Measurements from ENCODE around the gene CAMTA1. TPM values are rescaled to one million over a fixed set of nuclear protein-coding genes. Genes with fewer than 3 reads are reported as not detected.

CAMTA1 gene
- total and polyA plus RNA-seq, 4 donors, result 48.1 to 140 (median 52.3) TPM

DNA sequence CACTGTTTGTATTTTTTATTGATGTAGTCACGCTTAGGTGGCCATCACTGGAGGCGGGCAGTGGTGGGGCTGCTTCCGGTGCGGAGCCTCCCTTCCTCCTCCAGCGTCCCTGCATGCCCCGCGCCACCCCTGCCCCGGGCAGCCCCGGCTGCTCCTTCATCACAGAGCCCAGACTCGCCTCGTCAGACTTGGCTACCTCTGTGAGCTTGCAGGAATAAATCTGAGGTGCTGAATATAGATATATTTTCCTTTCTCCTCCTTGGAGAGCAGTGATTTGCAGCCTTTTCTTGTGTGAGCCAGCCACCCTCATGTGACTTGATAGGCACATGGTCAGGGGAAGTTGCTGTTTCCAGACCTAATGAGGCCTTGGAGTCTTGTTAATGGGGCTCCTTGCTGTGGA lies 573.2 kb downstream of the CAMTA1 start:
- TF ChIP-seq, protein P1, sequence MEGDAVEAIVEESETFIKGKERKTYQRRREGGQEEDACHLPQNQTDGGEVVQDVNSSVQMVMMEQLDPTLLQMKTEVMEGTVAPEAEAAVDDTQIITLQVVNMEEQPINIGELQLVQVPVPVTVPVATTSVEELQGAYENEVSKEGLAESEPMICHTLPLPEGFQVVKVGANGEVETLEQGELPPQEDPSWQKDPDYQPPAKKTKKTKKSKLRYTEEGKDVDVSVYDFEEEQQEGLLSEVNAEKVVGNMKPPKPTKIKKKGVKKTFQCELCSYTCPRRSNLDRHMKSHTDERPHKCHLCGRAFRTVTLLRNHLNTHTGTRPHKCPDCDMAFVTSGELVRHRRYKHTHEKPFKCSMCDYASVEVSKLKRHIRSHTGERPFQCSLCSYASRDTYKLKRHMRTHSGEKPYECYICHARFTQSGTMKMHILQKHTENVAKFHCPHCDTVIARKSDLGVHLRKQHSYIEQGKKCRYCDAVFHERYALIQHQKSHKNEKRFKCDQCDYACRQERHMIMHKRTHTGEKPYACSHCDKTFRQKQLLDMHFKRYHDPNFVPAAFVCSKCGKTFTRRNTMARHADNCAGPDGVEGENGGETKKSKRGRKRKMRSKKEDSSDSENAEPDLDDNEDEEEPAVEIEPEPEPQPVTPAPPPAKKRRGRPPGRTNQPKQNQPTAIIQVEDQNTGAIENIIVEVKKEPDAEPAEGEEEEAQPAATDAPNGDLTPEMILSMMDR (IDR thresholded peaks at IDR 0.05; ENCODE audit: control extremely low read depth, extremely low read depth), result no peak
- no peak overlapping the region for H3K4me3 ChIP-seq
- no peaks in the 10 kb centered on the region for H3K36me3 ChIP-seq (ENCODE audit: control insufficient read depth in 4 of 4, insufficient read depth in 4 of 4, low read length in 4 of 4)
- H3K4me1 ChIP-seq (ENCODE audit: control insufficient read depth in 5 of 5, insufficient read depth in 5 of 5, low read length in 5 of 5), result no peaks in the 10 kb centered on the region
- no peak overlapping the region for H3K27ac ChIP-seq (ENCODE audit: low read depth in 1 of 2, low read length in 1 of 2)
- H3K9ac ChIP-seq (ENCODE audit: insufficient read depth in 1 of 2, low read length in 2 of 2), result no peak overlapping the region
- H3K27me3 ChIP-seq (ENCODE audit: control insufficient read depth in 3 of 3, insufficient read depth in 3 of 3, low read length in 2 of 3), result no peaks in the 10 kb centered on the region
- ATAC-seq (ENCODE audit: insufficient read depth, low FRiP score) (no peak), DNase-seq (no peak)
- 81 to 88% methylated on average over 11 of the region's 11 CpGs for WGBS, 2 donors
- no peaks in the 10 kb centered on the region for H3K9me3 ChIP-seq (ENCODE audit: control insufficient read depth in 4 of 4, insufficient read depth in 3 of 4, low read length in 3 of 4)

DNA sequence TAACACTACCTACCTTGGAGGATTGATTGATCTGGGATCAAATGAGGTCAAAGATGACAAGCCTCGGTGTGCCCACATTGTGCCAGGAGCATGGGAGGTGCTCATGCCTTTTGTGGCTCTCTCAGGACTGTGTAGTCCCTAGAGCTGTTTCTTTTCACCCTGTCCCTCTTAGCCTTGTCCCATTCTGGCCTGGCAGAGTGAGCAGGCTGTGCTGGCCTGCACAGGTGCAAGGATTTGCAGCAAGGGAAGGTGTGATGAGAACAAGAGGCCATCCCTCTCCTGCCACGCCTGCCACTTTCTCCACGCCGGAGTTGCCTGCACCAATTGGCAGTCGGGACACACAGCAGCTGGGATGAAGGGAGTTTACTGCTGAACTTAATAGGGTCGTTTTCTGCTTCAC lies 575.3 kb downstream of the CAMTA1 start:
- 64 to 70% methylated on average over 6 of the region's 6 CpGs for WGBS, 2 donors
- H3K9me3 ChIP-seq (ENCODE audit: control insufficient read depth in 4 of 4, insufficient read depth in 3 of 4, low read length in 3 of 4), result no peaks in the 10 kb centered on the region
- no peak for DNase-seq
- TF ChIP-seq, protein P1 (IDR thresholded peaks at IDR 0.05; ENCODE audit: control extremely low read depth, extremely low read depth), result no peak
- no peaks in the 10 kb centered on the region for H3K4me1 ChIP-seq (ENCODE audit: control insufficient read depth in 5 of 5, insufficient read depth in 5 of 5, low read length in 5 of 5)
- no peak overlapping the region for H3K27ac ChIP-seq (ENCODE audit: low read depth in 1 of 2, low read length in 1 of 2)
- H3K4me3 ChIP-seq, result no peak overlapping the region
- no peaks in the 10 kb centered on the region for H3K27me3 ChIP-seq (ENCODE audit: control insufficient read depth in 3 of 3, insufficient read depth in 3 of 3, low read length in 2 of 3)
- no peaks in the 10 kb centered on the region for H3K36me3 ChIP-seq (ENCODE audit: control insufficient read depth in 4 of 4, insufficient read depth in 4 of 4, low read length in 4 of 4)
- ATAC-seq (ENCODE audit: insufficient read depth, low FRiP score), result no peak
- no peak overlapping the region for H3K9ac ChIP-seq (ENCODE audit: insufficient read depth in 1 of 2, low read length in 2 of 2)

DNA sequence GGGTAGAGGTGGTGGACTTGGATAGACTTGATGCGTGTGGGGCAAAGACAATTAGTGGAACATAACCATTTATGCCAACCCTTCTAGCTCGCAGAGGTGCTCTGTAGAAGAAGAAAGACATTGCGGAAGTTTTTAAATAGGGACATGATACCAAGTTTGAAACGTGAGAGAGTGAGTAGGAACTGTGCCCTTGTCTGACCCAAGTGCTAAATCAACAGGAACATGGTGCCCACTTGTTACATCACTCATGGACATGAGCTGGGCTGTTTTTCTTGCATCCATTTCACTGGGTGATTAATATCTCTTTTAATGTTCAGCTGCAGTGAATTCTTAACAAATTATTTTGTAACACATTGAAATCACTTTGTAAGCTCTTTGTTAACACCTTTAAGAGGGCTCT lies 577.7 kb downstream of the CAMTA1 start:
- Histone ChIP-seq H3K27ac (ENCODE audit: low read depth in 1 of 2, low read length in 1 of 2) (no peak overlapping the region), H3K4me3 (no peak overlapping the region), H3K9ac (ENCODE audit: insufficient read depth in 1 of 2, low read length in 2 of 2) (no peak overlapping the region), H3K27me3 (ENCODE audit: control insufficient read depth in 3 of 3, insufficient read depth in 3 of 3, low read length in 2 of 3) (no peaks in the 10 kb centered on the region), H3K36me3 (ENCODE audit: control insufficient read depth in 4 of 4, insufficient read depth in 4 of 4, low read length in 4 of 4) (no peaks in the 10 kb centered on the region), H3K9me3 (ENCODE audit: control insufficient read depth in 4 of 4, insufficient read depth in 3 of 4, low read length in 3 of 4) (no peaks in the 10 kb centered on the region), H3K4me1 (ENCODE audit: control insufficient read depth in 5 of 5, insufficient read depth in 5 of 5, low read length in 5 of 5) (no peaks in the 10 kb centered on the region)
- 87 to 89% methylated on average over 4 of the region's 4 CpGs for WGBS, 2 donors
- TF ChIP-seq, protein P1 (IDR thresholded peaks at IDR 0.05; ENCODE audit: control extremely low read depth, extremely low read depth), result no peak
- DNase-seq (no peak), ATAC-seq (ENCODE audit: insufficient read depth, low FRiP score) (no peak)

DNA sequence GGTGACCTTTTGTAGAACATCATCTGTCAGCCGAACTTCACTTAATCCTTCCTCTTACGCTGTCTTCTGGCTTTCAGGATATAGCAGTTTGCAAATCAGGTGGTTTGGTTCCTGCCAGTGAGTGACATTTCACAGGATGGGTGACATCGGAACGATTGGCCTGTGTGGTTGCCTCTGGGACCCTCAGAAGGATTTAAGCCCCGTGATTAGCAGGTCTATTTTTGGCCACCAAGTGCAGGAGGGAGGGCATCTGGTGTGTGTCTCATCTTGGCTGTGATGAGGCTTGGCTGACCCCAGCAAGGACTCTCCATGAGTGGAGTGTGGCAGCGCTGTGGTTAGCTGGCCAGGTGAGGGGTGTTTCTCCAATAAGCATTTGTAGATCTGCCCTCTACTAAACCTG lies 578.2 kb downstream of the CAMTA1 start:
- Histone ChIP-seq H3K36me3 (ENCODE audit: control insufficient read depth in 4 of 4, insufficient read depth in 4 of 4, low read length in 4 of 4) (no peaks in the 10 kb centered on the region), H3K9ac (ENCODE audit: insufficient read depth in 1 of 2, low read length in 2 of 2) (no peak overlapping the region), H3K4me1 (ENCODE audit: control insufficient read depth in 5 of 5, insufficient read depth in 5 of 5, low read length in 5 of 5) (no peaks in the 10 kb centered on the region), H3K27me3 (ENCODE audit: control insufficient read depth in 3 of 3, insufficient read depth in 3 of 3, low read length in 2 of 3) (no peaks in the 10 kb centered on the region), H3K4me3 (no peak overlapping the region), H3K9me3 (ENCODE audit: control insufficient read depth in 4 of 4, insufficient read depth in 3 of 4, low read length in 3 of 4) (no peaks in the 10 kb centered on the region), H3K27ac (ENCODE audit: low read depth in 1 of 2, low read length in 1 of 2) (no peak overlapping the region)
- no peak for DNase-seq
- TF ChIP-seq, protein P1 (IDR thresholded peaks at IDR 0.05; ENCODE audit: control extremely low read depth, extremely low read depth), result no peak
- no peak for ATAC-seq (ENCODE audit: insufficient read depth, low FRiP score)
- 80 to 84% methylated on average over 6 of the region's 6 CpGs for WGBS, 2 donors

Data from lung (tissue), 12 donors.